Measurements from ENCODE around the gene EMD.

Gene EMD

DNA sequence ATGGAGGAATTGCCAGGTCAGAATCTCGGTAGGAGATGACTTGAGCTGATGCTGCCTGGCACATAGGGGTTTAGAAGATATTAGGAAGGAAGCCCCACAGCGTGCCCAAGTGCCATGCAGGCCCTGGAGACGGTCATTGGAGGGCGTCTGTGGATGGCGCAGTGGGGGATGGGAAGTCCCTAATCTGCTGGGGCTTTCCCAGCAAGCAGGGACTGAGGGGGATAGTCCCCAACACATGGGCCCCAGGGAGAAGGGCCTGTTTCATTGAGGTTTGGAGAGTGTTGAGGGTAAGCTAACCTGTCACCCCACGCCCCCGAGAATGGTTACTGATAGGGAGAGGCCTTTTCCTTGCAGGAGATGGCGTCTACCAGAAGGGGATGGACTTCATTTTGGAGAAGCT is 40.1 kb downstream of the EMD start:
- no peak for DNase-seq (ENCODE audit: low spot score)

DNA sequence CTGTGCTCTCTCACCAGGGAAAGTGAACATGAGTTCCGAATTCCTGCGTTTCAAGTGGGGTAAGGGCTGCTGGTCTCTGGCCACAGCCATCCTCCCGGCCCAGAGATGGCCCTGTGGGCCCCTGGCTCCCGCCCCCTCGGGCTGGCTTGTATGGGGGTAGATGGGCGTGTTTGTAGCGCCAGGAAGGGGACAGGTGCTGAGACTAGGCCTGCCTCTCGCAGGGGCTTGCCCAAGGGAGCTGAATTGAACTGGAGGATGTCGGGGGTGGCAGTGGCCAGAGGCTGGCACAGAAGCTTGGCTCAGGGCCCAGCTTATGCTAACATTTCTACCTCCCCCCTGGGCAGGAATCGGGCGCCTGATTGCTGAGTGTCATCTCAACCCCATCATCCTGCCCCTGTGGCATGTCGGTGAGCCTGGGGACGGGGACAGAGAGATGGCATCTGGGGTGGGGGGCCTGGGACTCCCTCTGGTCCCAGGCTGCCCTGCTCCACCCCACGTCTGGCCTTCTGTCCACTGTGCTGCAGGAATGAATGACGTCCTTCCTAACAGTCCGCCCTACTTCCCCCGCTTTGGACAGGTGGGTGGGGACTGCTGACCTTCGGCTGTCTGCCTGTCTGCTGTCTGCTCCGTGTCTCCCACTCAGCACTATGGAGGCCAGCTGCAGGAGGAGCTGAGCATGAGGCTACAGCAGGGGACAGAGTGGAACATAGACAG is 40.8 kb downstream of the EMD start:
- DNase-seq (ENCODE audit: low spot score), result no peak

DNA sequence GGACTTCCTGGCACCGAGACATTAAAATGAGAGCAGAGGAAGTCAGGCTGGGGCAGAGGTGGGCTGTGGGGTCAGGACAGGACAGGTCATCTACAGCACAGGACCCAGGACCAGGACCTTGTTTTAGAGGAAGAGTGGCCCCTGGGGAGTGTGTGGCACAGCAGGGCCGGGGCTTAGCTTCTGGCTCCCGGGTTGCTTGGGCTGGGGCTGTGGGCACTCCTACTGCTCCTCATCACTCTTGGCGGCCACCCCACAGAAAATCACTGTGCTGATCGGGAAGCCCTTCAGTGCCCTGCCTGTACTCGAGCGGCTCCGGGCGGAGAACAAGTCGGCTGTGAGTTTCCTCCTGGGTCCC is 41.3 kb downstream of the EMD start:
- DNase-seq (ENCODE audit: low spot score), result no peak

DNA sequence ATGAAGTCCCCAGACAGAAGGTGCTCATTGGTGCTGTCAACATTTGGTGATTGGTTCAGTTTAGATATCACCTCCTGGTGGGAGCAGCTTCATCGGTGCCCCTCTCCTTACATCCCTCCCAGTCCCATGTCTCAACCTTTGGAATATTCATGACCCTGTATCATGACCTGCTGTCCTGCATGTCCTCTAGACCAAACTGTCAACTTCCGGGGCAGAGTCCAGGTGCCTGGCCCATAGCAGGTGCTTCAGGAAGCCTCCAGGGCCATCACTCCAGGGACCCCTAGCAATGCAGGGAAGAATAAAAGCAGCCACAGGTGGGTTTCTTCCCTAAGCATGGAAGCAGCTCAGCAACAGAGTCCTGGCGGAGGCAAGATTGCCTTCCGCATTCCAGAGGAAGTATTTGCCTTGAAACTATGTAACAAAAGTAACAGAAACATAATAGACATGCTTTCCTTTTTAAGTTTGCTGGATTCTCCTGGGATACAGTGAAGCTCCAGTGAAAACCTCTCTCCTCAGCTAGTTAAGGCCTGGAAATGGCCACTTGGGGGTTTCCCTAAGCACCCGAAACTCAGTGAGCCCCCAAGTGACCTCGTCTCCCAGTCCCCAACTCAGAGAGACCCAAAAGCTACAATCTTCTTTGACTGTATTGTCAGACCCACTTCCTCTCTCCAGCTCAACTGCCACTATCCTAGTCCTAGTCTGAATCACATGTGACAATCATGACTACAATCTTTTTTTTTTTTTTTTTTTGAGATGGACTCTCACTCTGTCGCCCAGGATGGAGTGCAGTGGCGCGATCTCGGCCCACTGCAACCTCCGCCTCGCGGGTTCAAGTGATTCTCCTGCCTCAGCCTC is 48.0 kb downstream of the EMD start:
- no peak for DNase-seq (ENCODE audit: low spot score)

DNA sequence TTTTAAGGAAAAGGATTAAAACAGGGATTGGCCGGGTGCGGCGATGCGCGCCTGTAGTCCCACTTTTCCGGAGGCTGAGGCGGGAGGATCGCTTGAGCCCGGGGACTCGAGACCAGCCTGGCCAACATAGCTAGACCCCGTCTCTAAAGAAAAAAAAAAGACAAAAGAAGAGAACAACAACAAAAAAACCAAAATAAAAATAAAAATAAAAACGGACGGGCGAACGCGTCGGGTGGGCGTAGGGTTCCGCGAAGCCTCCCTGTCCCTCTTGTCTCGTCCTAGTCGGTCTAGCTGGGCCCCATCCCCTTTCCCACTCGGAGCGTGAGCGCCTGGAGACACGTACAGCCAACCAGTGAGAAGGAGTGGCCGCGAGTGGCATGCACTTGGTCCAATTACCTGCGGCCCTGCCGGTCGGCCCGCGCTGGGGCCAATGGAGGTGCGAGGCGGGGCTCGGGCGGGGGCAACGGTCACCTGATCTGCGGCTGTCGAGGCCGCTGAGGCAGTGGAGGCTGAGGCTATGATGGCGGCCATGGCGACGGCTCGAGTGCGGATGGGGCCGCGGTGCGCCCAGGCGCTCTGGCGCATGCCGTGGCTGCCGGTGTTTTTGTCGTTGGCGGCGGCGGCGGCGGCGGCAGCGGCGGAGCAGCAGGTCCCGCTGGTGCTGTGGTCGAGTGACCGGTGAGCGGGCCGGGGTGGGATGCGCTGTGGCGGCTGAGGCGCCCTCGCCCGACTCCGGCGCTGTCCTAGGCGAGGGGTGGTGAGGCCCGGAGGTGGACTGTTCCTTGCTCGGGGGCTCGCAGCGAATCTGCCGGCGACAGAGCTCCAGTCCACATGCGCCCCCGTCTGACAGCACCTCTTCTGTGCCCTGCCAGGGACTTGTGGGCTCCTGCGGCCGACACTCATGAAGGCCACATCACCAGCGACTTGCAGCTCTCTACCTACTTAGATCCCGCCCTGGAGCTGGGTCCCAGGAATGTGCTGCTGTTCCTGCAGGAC is 49.4 kb downstream of the EMD start, which contains the start of gene ATP6AP1:
Gene ATP6AP1, plus strand, starts transcription at position 502 of the 996 bp plus-strand sequence. Its CDS starts 16 bp downstream, at position 518.
- DNase-seq (ENCODE audit: low spot score), result peak; percentile 94

DNA sequence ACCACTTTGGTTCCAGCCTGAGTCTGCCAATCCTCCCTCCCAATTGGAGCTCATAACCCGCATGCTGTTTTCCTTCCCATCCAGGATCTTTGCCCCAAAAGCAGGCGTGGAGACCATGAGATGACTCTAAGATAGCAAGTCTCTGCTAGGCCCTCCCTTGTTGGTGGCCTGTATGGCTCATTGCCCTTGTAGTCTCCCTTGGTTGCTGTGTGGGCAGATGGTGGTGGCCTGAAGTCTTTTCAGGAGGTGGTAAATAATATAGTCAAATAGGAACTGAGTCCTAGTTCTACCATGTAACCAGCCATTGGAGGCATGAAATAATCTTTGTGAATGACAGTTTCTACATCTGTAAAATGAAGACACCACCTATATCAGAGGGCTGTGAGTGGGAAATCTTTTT is 50.6 kb downstream of the EMD start:
- DNase-seq (ENCODE audit: low spot score), result no peak

DNA sequence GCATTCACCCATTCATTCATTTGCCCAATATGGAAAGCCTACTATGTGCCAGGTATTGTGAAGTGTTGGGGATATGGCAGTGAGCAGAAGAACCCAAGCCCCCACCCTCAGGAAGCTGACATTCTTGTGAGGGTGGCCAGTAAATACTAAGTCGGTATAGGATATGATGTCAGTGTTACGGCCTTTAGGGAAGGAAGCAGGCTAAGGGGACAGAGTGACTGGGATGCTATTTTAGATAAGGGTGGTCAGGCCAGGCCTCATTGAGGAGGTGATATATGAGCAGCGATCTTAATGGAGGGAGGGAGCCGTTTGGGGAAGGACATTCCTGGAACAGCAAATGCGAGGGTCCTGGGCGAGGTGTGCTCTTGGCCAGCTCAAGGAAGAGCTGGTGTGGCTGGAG is 51.4 kb downstream of the EMD start:
- DNase-seq (ENCODE audit: low spot score), result no peak

DNA sequence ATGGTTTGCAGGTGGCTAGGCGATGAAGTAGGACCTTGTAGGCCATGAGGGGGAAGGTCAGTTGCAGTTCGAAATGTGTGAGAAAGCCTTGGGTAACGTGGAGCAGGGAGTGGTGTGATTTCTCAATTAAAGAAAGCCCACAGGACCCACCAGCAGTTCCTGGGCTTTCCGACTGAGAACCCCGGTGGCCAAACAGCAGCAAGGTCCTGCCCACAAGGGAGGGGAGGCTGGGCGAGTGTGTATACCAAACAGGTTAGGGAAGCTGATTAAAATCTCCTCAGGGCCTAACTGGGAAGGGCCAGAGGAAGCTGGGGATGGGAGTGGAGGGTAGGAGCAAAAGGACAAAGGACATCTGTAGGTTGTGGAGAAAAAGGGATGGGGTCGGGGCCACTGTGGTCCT is 51.8 kb downstream of the EMD start:
- no peak for DNase-seq (ENCODE audit: low spot score)
